Fibroblast of lung (primary cell): ENCODE measurements around the gene RAB11FIP5. TPM values are rescaled to one million over a fixed set of nuclear protein-coding genes. Genes with fewer than 3 reads are reported as not detected.

Experiments
- DNase-seq, 2 donors: peaks; one replicate each; pipeline versions ENCODE4 v3.0.0 to v3.0.0-alpha.2; 2010; ENCODE audit warnings: low read depth in 2 of 2
- H2AFZ ChIP-seq: 2 replicates; pipeline ENCODE4 v1.5.1; 2012; ENCODE audit warnings: low read length, control low read depth, inconsistent platforms
- H3K27ac ChIP-seq: 2 replicates; pipeline ENCODE4 v1.5.1; 2011; ENCODE audit warnings: low read length, control low read depth; ENCODE audit not compliant: insufficient read depth
- H3K27me3 ChIP-seq: 2 replicates; pipeline ENCODE4 v1.5.1; 2011; ENCODE audit warnings: mild to moderate bottlenecking, low read length; ENCODE audit not compliant: control insufficient read depth, insufficient read depth
- H3K36me3 ChIP-seq: 2 replicates; pipeline ENCODE4 v1.5.1; 2011; ENCODE audit warnings: low read length; ENCODE audit not compliant: control insufficient read depth, insufficient read depth
- H3K4me1 ChIP-seq: 2 replicates; pipeline ENCODE4 v1.5.1; 2011; ENCODE audit warnings: low read length; ENCODE audit not compliant: control insufficient read depth, insufficient read depth; ENCODE audit errors: extremely low read depth
- H3K4me2 ChIP-seq: 2 replicates; pipeline ENCODE4 v1.5.1; 2011; ENCODE audit warnings: low read length, control low read depth; ENCODE audit not compliant: insufficient read depth; ENCODE audit errors: extremely low read depth
- H3K4me3 ChIP-seq, 4 experiments: fragments of 200-600 bp in 1 of 4; sonication (generic) in 1 of 4; replicated peaks in 1 of 4; 2 replicates each; pipeline ENCODE4 v1.5.1; 2011 to 2016; ENCODE audit warnings: low read length in 4 of 4, low read depth in 3 of 4, mild to moderate bottlenecking in 3 of 4, control low read depth in 2 of 4, inconsistent platforms in 1 of 4, mixed read lengths in 1 of 4; ENCODE audit not compliant: insufficient read depth in 1 of 4; ENCODE audit errors: control extremely low read depth in 1 of 4
- H3K79me2 ChIP-seq: 2 replicates; pipeline ENCODE4 v1.5.1; 2012; ENCODE audit warnings: mild to moderate bottlenecking, low read length, inconsistent platforms; ENCODE audit not compliant: control insufficient read depth, insufficient read depth
- H3K9ac ChIP-seq: 2 replicates; pipeline ENCODE4 v1.5.1; 2011; ENCODE audit warnings: mild to moderate bottlenecking, low read length, control low read depth; ENCODE audit not compliant: insufficient read depth
- H3K9me3 ChIP-seq: 2 replicates; pipeline ENCODE4 v1.5.1; 2012; ENCODE audit warnings: low read depth, low read length; ENCODE audit not compliant: control insufficient read depth, insufficient read depth
- H4K20me1 ChIP-seq: 2 replicates; pipeline ENCODE4 v1.5.1; 2011; ENCODE audit warnings: low read length; ENCODE audit not compliant: control insufficient read depth, insufficient read depth; ENCODE audit errors: extremely low read depth
- CTCF ChIP-seq, 2 donors: IDR thresholded peaks in 1 of 2; conservative IDR thresholded peaks in 1 of 2; 1 replicate in 1 of 2; 2 replicates in 1 of 2; pipeline ENCODE4 v1.5.1; 2011 to 2012; ENCODE audit warnings: low read length in 2 of 2, control low read depth in 1 of 2, inconsistent platforms in 1 of 2, low read depth in 1 of 2, mild to moderate bottlenecking in 1 of 2
- EZH2 ChIP-seq: IDR thresholded peaks from 2 replicates; pipeline ENCODE4 v1.5.1; 2012; ENCODE audit warnings: low read length, control low read depth, mild to moderate bottlenecking; ENCODE audit errors: missing control alignments
- polyA plus RNA-seq, 2 donors: library from polyadenylated mRNA; depleted of rRNA in 1 of 2; stranded (reverse) in 1 of 2; unstranded in 1 of 2; fragments of >200 nt; gene quantifications; 2 replicates each; pipeline ENCODE4 v1.2.1, GENCODE V29; 2011 to 2012; ENCODE audit warnings: missing spikeins in 1 of 2
- total RNA-seq: library from RNA; depleted of rRNA; stranded (reverse); fragments of >200 nt; gene quantifications from 2 replicates; pipeline ENCODE4 v1.2.1, GENCODE V29; 2014

The RAB11FIP5 gene
- total and polyA plus RNA-seq, 2 donors (not counting 1 experiment from before 2014, with no cell fraction given): 27.7 to 35.0 TPM

- Histone ChIP-seq H4K20me1 (no peaks in the 10 kb centered on the region), H3K79me2 (peaks cover 36% of the 10 kb centered on the region), H3K27me3 (no peaks in the 10 kb centered on the region), H3K9me3 (no peaks in the 10 kb centered on the region), H3K4me3 (no peak overlapping the region), H3K4me1 (peaks cover 5% of the 10 kb centered on the region), H3K9ac (no peak overlapping the region), H3K27ac (no peak overlapping the region), H2AFZ (no peak overlapping the region), H3K4me2 (no peak overlapping the region), H3K36me3 (peaks cover 21% of the 10 kb centered on the region)
- no peak for DNase-seq
- TF ChIP-seq EZH2 (no peak), CTCF (conservative IDR thresholded peaks at IDR 0.05 in 1 of 2, IDR thresholded peaks at IDR 0.05 in 1 of 2; ENCODE audit: low read depth in 1 of 2, low read length in 2 of 2) (no peak)
These were observed 28.6 kb downstream of the RAB11FIP5 start for GRCh38 chr2:73083886-73084800.

GRCh38 chr2:73082523-73083410 lies 30.0 kb downstream of the RAB11FIP5 start:
- H3K4me2 ChIP-seq: no peak overlapping the region
- H3K4me3 ChIP-seq: no peak overlapping the region
- H3K27me3 ChIP-seq: no peaks in the 10 kb centered on the region
- no peak for DNase-seq
- H3K4me1 ChIP-seq: no peaks in the 10 kb centered on the region
- no peaks in the 10 kb centered on the region for H3K9me3 ChIP-seq
- H3K9ac ChIP-seq: no peak overlapping the region
- peaks cover 24% of the 10 kb centered on the region for H3K79me2 ChIP-seq
- no peaks in the 10 kb centered on the region for H4K20me1 ChIP-seq
- no peak overlapping the region for H2AFZ ChIP-seq
- TF ChIP-seq EZH2 (no peak), CTCF (conservative IDR thresholded peaks at IDR 0.05 in 1 of 2, IDR thresholded peaks at IDR 0.05 in 1 of 2; ENCODE audit: low read depth in 1 of 2, low read length in 2 of 2) (no peak)
- no peak overlapping the region for H3K27ac ChIP-seq
- H3K36me3 ChIP-seq: peaks cover 16% of the 10 kb centered on the region

GRCh38 chr2:73081181-73081671 lies 31.5 kb downstream of the RAB11FIP5 start:
- H4K20me1 ChIP-seq: no peaks in the 10 kb centered on the region
- H3K36me3 ChIP-seq: peaks cover 8% of the 10 kb centered on the region
- H2AFZ ChIP-seq: no peak overlapping the region
- no peaks in the 10 kb centered on the region for H3K4me1 ChIP-seq
- no peak for TF ChIP-seq CTCF (conservative IDR thresholded peaks at IDR 0.05 in 1 of 2, IDR thresholded peaks at IDR 0.05 in 1 of 2; ENCODE audit: low read depth in 1 of 2, low read length in 2 of 2)
- no peak for TF ChIP-seq EZH2
- no peaks in the 10 kb centered on the region for H3K9me3 ChIP-seq
- H3K27me3 ChIP-seq: no peaks in the 10 kb centered on the region
- no peak overlapping the region for H3K27ac ChIP-seq
- H3K4me2 ChIP-seq: no peak overlapping the region
- H3K4me3 ChIP-seq: no peak overlapping the region
- H3K9ac ChIP-seq: no peak overlapping the region
- no peak for DNase-seq
- H3K79me2 ChIP-seq: peaks cover 21% of the 10 kb centered on the region
